GM12872 (cell line): ENCODE measurements around the gene TRMT5.
A peak's percentile ranks its signal among the peaks of the same experiment; 100 is the strongest.

Experiments
- TF ChIP-seq, protein P1 (sequence below): IDR thresholded peaks from 3 replicates; pipeline ENCODE4 v1.5.1; 2011; ENCODE audit warnings: low read depth, mild to moderate bottlenecking, low read length, moderate library complexity; ENCODE audit not compliant: insufficient read depth

TRMT5 gene, protein sequence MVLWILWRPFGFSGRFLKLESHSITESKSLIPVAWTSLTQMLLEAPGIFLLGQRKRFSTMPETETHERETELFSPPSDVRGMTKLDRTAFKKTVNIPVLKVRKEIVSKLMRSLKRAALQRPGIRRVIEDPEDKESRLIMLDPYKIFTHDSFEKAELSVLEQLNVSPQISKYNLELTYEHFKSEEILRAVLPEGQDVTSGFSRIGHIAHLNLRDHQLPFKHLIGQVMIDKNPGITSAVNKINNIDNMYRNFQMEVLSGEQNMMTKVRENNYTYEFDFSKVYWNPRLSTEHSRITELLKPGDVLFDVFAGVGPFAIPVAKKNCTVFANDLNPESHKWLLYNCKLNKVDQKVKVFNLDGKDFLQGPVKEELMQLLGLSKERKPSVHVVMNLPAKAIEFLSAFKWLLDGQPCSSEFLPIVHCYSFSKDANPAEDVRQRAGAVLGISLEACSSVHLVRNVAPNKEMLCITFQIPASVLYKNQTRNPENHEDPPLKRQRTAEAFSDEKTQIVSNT

DNA sequence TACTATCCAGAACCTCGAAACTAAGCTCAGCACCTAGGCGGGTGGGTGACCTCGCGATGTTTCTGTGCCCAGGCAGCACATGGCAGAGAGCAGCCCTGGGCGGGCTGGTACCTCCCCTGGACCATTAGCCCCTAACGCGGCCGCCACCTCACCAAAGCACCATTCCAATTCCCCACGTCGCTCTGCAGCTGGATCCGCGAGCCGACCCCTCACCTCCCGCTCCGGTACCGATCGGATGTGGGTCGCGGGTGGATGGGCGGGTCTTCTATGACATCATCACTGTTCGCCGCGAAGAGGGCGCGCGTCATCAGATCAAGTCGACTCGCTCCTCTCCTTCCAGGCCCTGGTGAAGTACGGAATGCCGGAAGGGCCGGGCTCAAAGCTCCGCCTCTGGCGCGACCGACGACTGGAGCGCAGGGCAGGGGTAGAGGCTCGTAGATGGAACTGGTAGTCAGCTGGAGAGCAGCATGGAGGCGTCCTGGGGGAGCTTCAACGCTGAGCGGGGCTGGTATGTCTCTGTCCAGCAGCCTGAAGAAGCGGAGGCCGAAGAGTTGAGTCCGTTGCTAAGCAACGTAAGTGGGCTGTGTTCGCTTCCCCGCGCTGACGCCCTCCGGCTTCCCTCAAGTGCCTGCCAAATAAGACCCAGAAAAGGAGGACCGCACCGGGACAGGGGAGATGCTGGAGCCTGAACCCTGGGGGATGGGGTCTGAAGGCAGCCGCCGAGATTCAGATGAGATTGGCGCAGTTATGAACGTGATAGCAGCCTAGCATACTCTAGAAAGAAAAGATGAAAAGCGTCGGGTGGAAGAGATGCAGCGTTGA, at the start of gene TRMT5, which contains the start of gene SLC38A6:
TRMT5 (minus strand) TSS at position 269 of the 822 bp plus-strand sequence; CDS start at position 163, 106 bp downstream.
SLC38A6 (plus strand) TSS at position 435 of the 822 bp plus-strand sequence; CDS start at position 468, 33 bp downstream.
- TF ChIP-seq, protein P1, sequence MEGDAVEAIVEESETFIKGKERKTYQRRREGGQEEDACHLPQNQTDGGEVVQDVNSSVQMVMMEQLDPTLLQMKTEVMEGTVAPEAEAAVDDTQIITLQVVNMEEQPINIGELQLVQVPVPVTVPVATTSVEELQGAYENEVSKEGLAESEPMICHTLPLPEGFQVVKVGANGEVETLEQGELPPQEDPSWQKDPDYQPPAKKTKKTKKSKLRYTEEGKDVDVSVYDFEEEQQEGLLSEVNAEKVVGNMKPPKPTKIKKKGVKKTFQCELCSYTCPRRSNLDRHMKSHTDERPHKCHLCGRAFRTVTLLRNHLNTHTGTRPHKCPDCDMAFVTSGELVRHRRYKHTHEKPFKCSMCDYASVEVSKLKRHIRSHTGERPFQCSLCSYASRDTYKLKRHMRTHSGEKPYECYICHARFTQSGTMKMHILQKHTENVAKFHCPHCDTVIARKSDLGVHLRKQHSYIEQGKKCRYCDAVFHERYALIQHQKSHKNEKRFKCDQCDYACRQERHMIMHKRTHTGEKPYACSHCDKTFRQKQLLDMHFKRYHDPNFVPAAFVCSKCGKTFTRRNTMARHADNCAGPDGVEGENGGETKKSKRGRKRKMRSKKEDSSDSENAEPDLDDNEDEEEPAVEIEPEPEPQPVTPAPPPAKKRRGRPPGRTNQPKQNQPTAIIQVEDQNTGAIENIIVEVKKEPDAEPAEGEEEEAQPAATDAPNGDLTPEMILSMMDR, result no peak

DNA sequence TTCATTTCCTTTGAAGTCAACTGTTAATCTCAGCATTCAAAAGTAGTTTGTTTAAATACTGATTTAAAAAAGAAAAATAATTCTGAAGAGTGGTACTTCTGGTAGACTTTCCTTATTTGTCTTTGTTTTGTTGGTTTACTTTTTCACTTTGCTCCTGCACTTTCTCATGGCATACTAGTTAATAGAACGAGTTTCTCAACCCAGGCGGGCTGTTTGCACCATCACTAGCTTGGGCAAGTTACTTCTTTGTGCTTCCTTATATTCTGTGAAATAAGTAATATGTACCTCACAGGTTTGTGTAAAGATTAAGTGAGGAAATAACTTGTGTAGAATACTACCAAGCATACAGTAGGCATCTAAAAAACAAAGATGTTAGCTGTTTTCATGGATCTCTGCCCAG, 45.6 kb upstream of the TRMT5 start:
- TF ChIP-seq, protein P1, result no peak

DNA sequence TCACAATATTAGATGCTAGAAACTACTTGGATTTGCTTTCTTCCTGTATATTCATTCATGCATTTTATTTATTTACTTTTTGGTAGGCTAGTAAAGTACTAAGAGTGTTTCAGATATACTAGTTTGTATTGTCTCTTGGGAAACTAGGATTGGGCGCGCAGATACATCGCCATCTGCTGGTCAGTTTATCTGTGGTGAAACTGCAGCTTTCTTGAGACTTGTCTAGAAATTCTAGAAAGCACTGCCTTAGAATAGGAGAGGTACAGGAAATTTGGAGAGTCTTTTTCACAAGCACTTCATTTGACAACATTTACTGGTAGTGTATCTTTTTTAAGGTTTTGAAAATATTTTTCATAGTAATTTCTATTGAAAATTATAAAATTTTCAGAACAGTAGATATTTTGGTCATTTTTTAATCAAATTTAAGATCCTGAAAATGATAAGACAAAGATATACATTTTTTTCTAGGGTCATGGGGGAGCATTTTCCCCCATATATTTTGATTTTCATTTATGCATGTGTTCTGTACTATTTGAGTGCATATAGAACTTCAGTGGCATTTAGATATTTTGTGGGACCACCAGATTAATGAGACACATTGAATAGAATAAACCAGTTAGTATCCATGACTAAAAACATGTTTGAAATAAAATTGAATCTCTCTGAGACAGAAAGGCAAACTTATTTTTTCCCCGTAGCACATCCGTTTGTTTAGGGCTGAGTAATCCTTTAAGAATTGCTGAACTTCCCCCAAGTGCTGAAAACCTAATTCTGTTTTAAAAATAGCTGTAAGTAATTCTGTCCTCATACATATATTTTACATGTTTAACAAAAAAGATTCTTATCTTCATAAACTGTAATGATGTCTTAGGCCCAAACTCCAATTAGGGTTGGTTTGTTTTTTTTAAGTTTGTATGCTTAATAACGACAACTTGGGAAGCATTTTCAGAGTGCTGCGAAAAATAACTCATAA, 44.7 kb upstream of the TRMT5 start:
- TF ChIP-seq, protein P1, result peak; percentile 70

DNA sequence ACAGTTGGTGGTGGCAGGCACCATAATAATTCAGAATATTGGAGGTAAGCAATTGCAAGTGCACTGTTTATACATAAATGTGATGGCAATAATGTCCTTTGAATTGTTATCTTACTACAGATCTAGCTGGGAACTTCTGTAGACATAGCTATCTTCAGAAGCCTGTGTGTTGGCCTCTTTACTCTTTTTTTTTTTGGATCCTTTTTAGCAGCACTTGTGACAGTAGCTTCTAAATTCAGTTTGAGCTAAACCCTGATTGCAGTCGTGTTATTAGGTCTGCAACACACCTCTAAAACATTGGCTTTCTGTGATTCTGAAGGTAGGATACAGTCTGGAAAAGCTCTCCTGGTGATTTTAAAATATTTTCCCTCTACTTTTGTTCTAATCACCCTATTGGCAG, 38.7 kb upstream of the TRMT5 start:
- TF ChIP-seq, protein P1, result no peak

DNA sequence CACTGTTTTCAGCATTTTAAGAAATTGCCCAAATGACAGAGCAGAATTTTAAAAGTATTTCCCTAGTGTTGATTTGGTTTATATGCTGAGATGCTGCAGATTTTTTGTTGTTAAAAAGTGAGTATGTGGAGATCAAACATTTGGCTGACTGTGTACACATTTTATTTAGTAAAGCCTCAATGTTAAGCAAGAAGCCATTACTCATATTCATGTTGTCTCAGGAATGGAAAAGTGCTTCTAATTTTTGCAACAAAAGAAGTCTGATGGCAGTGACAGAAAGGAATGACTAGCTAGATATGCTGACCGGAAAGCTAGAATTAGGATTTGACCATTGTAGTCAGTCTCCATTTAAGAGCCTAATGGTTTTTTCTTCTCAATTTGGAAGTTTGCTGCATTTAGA, 22.7 kb upstream of the TRMT5 start:
- TF ChIP-seq, protein P1, result no peak

DNA sequence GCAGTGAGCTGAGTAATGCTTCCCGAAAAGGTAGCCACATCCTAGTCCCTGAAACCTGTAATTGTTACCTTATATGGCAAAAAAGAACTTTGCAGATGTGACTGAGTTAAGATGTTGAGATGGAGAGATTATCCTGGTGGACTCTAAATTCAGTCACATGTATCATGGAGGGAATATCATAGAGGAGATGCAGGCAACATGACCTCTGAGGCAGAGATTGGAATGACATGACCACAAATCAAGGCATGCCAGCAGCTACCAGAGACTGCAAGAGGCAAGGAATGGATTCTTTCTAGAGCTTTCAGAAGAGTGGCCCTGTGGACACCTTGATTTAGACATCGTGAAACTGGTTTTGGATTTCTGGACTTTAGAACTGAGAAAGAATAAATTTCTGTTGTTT, 18.7 kb upstream of the TRMT5 start:
- TF ChIP-seq, protein P1, result no peak
